ENCODE results near the gene KCTD6.

KCTD6 gene

GRCh38 chr3:58466899-58467563 is 24.9 kb upstream of the KCTD6 start:
- no peak for ATAC-seq
- no peak for TF ChIP-seq ZNF70 (CRISPR knock-in tag; IDR thresholded peaks at IDR 0.05)
- no peak for TF ChIP-seq PATZ1 (CRISPR knock-in tag; IDR thresholded peaks at IDR 0.05; ENCODE audit: borderline replicate concordance)
- TF ChIP-seq CSRNP3 (CRISPR knock-in tag; IDR thresholded peaks at IDR 0.05), result no peak
- TF ChIP-seq ZFP30 (CRISPR knock-in tag; IDR thresholded peaks at IDR 0.05), result no peak
- TF ChIP-seq ARNTL (CRISPR knock-in tag; IDR thresholded peaks at IDR 0.05; ENCODE audit: borderline replicate concordance, low read depth), result no peak
- no peak for TF ChIP-seq ZC3H10 (CRISPR knock-in tag; IDR thresholded peaks at IDR 0.05)
- no peak for TF ChIP-seq BACH2 (CRISPR knock-in tag; IDR thresholded peaks at IDR 0.05; ENCODE audit: borderline replicate concordance)
- TF ChIP-seq SNAI2 (CRISPR knock-in tag; IDR thresholded peaks at IDR 0.05), result no peak
- TF ChIP-seq ZNF565 (CRISPR knock-in tag; conservative IDR thresholded peaks at IDR 0.05; ENCODE audit: low read depth), result no peak

GRCh38 chr3:58469096-58469495 is 22.8 kb upstream of the KCTD6 start:
- TF ChIP-seq POU6F1 (CRISPR knock-in tag; IDR thresholded peaks at IDR 0.05; ENCODE audit: borderline replicate concordance, low read depth) (no peak), ZC3H10 (CRISPR knock-in tag; IDR thresholded peaks at IDR 0.05) (peak; percentile 46; the same call in 1 of the 2 replicates)
- no peak for ATAC-seq

GRCh38 chr3:58470363-58471024 is 21.4 kb upstream of the KCTD6 start:
- ATAC-seq, result peak; percentile 32; the same call in 2 of the 3 replicates
- TF ChIP-seq ZNF70 (CRISPR knock-in tag; IDR thresholded peaks at IDR 0.05), result no peak
- TF ChIP-seq TOX (CRISPR knock-in tag; IDR thresholded peaks at IDR 0.05; ENCODE audit: borderline replicate concordance), result no peak
- TF ChIP-seq RARB (CRISPR knock-in tag; IDR thresholded peaks at IDR 0.05), result no peak
- TF ChIP-seq TCF4 (CRISPR knock-in tag; IDR thresholded peaks at IDR 0.05; ENCODE audit: borderline replicate concordance), result no peak
- no peak for TF ChIP-seq ISL1 (CRISPR knock-in tag; IDR thresholded peaks at IDR 0.05)
- TF ChIP-seq ZC3H10 (CRISPR knock-in tag; IDR thresholded peaks at IDR 0.05), result no peak
- TF ChIP-seq BACH2 (CRISPR knock-in tag; IDR thresholded peaks at IDR 0.05; ENCODE audit: borderline replicate concordance), result no peak

GRCh38 chr3:58471025-58471887 is 20.6 kb upstream of the KCTD6 start:
- ATAC-seq, result peak; percentile 90
- no peak for TF ChIP-seq ARNTL (CRISPR knock-in tag; IDR thresholded peaks at IDR 0.05; ENCODE audit: borderline replicate concordance, low read depth)
- TF ChIP-seq ZNF8 (CRISPR knock-in tag; IDR thresholded peaks at IDR 0.05), result no peak
- TF ChIP-seq BACH2 (CRISPR knock-in tag; IDR thresholded peaks at IDR 0.05; ENCODE audit: borderline replicate concordance), result no peak
- no peak for TF ChIP-seq ESRRG (CRISPR knock-in tag; IDR thresholded peaks at IDR 0.05)
- TF ChIP-seq ISL1 (CRISPR knock-in tag; IDR thresholded peaks at IDR 0.05), result no peak
- no peak for TF ChIP-seq CSDC2 (CRISPR knock-in tag; IDR thresholded peaks at IDR 0.05)
- TF ChIP-seq TSHZ2 (CRISPR knock-in tag; IDR thresholded peaks at IDR 0.05), result no peak
- no peak for TF ChIP-seq PATZ1 (CRISPR knock-in tag; IDR thresholded peaks at IDR 0.05; ENCODE audit: borderline replicate concordance)
- TF ChIP-seq RARB (CRISPR knock-in tag; IDR thresholded peaks at IDR 0.05), result no peak
- TF ChIP-seq ZNF70 (CRISPR knock-in tag; IDR thresholded peaks at IDR 0.05), result no peak
- TF ChIP-seq ZFP3 (CRISPR knock-in tag; IDR thresholded peaks at IDR 0.05), result no peak
- no peak for TF ChIP-seq ZFP30 (CRISPR knock-in tag; IDR thresholded peaks at IDR 0.05)
- no peak for TF ChIP-seq ZNF565 (CRISPR knock-in tag; conservative IDR thresholded peaks at IDR 0.05; ENCODE audit: low read depth)
- no peak for TF ChIP-seq TCF4 (CRISPR knock-in tag; IDR thresholded peaks at IDR 0.05; ENCODE audit: borderline replicate concordance)
- no peak for TF ChIP-seq GLIS3 (CRISPR knock-in tag; IDR thresholded peaks at IDR 0.05)
- TF ChIP-seq CSRNP3 (CRISPR knock-in tag; IDR thresholded peaks at IDR 0.05), result no peak
